NB4 (cell line): Measurements from ENCODE around the gene AUTS2.

Source experiments
- CTCF ChIP-seq: IDR thresholded peaks from one replicate; pipeline ENCODE4 v1.5.1; 2012; ENCODE audit warnings: low read depth, low read length
- MAX ChIP-seq: IDR thresholded peaks from 2 replicates; pipeline ENCODE4 v1.6.1; 2011; ENCODE audit warnings: low read depth, low read length
- POLR2A ChIP-seq: IDR thresholded peaks from 2 replicates; pipeline ENCODE4 v1.6.1; 2011; ENCODE audit warnings: mild to moderate bottlenecking; ENCODE audit not compliant: insufficient read length; ENCODE audit errors: extremely low read depth

- no peak for TF ChIP-seq CTCF
- no peak for TF ChIP-seq POLR2A
- no peak for TF ChIP-seq MAX
These were observed 585.0 kb downstream of the AUTS2 start for GRCh38 chr7:70183278-70183677.
